ENCODE measurements around the gene PDGFC.

- TF ChIP-seq CTCF (IDR thresholded peaks at IDR 0.05) = no peak
- TF ChIP-seq POLR2A (IDR thresholded peaks at IDR 0.05) = no peak
- no peak for TF ChIP-seq POLR2AphosphoS5 (IDR thresholded peaks at IDR 0.05)
- TF ChIP-seq EP300 (IDR thresholded peaks at IDR 0.05) = no peak
These were observed 207.5 kb downstream of the PDGFC start for GRCh38 chr4:156764145-156764544.
